ENCODE results near the gene USP17L24. TPM values are rescaled to one million over a fixed set of nuclear protein-coding genes. Genes with fewer than 3 reads are reported as not detected.
"Not testable (repeated sequence)": the region's sequence is repeated elsewhere in the genome, so short reads cannot be mapped to it uniquely, and the experiment has no call there.

The USP17L24 gene, protein sequence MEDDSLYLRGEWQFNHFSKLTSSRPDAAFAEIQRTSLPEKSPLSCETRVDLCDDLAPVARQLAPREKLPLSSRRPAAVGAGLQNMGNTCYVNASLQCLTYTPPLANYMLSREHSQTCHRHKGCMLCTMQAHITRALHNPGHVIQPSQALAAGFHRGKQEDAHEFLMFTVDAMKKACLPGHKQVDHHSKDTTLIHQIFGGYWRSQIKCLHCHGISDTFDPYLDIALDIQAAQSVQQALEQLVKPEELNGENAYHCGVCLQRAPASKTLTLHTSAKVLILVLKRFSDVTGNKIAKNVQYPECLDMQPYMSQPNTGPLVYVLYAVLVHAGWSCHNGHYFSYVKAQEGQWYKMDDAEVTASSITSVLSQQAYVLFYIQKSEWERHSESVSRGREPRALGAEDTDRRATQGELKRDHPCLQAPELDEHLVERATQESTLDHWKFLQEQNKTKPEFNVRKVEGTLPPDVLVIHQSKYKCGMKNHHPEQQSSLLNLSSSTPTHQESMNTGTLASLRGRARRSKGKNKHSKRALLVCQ
- not detected for total RNA-seq

DNA sequence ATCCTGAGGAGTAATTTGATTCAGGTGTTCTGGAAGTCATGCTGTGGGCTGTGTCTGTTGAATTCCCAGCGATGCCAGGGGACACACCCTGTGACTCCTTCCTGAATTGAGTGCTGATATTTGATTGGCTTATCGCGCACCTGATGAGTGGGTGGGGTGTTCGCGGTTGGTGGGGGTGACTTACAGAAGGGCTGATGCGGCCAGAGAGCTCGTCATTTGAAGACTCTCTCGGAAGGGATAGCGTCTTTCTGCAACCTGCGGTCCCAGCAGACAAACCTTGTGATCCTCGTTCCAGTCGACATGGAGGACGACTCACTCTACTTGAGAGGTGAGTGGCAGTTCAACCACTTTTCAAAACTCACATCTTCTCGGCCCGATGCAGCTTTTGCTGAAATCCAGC is at the start of gene USP17L24:
TSS of gene USP17L24 (plus strand) at position 301 of the 400 bp plus-strand sequence. CDS start at position 301, 0 bp downstream.
- H3K4me1 ChIP-seq; H3K36me3 ChIP-seq; intact Hi-C loops (cut with DNase I); H3K27me3 ChIP-seq; DNase-seq (ENCODE audit: extremely low spot score); H3K27ac ChIP-seq (replicated peaks in 1 of 4); H3K4me3 ChIP-seq; H3K9me3 ChIP-seq: not testable (repeated sequence)
- no CpG with 5 or more reads among the region's 15 CpGs for WGBS

DNA sequence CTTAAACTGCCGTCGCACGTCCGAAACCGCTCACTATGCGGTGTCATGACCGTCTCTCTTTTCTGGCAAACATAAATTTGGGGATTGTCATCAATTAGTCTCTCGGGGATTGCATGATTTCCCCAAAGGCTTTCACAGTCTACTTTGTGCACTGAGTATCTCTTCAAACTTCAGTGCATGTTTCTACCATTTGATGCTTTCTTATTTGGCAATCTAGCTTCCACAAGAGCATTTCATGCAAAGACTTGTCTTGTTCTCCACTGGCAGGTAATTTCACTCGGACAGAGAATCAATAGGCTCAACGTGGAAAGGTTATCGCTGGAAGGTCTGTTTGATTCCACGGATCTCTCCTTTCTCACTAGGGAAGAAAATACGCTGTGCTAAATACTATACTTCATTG is 774 bp upstream of the USP17L24 start:
- H3K36me3 ChIP-seq; H3K27me3 ChIP-seq; DNase-seq (ENCODE audit: extremely low spot score); H3K27ac ChIP-seq (replicated peaks in 1 of 4); H3K4me3 ChIP-seq; H3K4me1 ChIP-seq; intact Hi-C loops (cut with DNase I); H3K9me3 ChIP-seq: not testable (repeated sequence)
- 89% methylated on average over 5 of the region's 13 CpGs for WGBS

DNA sequence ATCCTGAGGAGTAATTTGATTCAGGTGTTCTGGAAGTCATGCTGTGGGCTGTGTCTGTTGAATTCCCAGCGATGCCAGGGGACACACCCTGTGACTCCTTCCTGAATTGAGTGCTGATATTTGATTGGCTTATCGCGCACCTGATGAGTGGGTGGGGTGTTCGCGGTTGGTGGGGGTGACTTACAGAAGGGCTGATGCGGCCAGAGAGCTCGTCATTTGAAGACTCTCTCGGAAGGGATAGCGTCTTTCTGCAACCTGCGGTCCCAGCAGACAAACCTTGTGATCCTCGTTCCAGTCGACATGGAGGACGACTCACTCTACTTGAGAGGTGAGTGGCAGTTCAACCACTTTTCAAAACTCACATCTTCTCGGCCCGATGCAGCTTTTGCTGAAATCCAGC is 4.6 kb downstream of the USP17L24 start, which contains the start of gene USP17L25:
TSS of gene USP17L25 (plus strand) at position 301 of the 400 bp plus-strand sequence. CDS start at position 301, 0 bp downstream.
- H3K4me3 ChIP-seq; intact Hi-C loops (cut with DNase I); H3K9me3 ChIP-seq; H3K27me3 ChIP-seq; H3K27ac ChIP-seq (replicated peaks in 1 of 4); DNase-seq (ENCODE audit: extremely low spot score); H3K36me3 ChIP-seq; H3K4me1 ChIP-seq: not testable (repeated sequence)
- WGBS, result no CpG with 5 or more reads among the region's 15 CpGs

GRCh38 chr4:9334358-9334757 is 9.4 kb downstream of the USP17L24 start, which contains the start of gene USP17L26:
Gene USP17L26 (plus strand): TSS chr4:9334658. CDS start chr4:9334658, 0 bp downstream.
- H3K27me3 ChIP-seq; H3K4me3 ChIP-seq; DNase-seq (ENCODE audit: extremely low spot score); H3K36me3 ChIP-seq; intact Hi-C loops (cut with DNase I); H3K4me1 ChIP-seq; H3K9me3 ChIP-seq; H3K27ac ChIP-seq (replicated peaks in 1 of 4): not testable (repeated sequence)
- WGBS, result no CpG with 5 or more reads among the region's 15 CpGs

GRCh38 chr4:9339103-9339502 is 14.1 kb downstream of the USP17L24 start, which contains the start of gene USP17L5:
Gene USP17L5 (plus strand): TSS chr4:9339403. CDS start chr4:9339403, 0 bp downstream.
- H3K27me3 ChIP-seq; H3K9me3 ChIP-seq; H3K36me3 ChIP-seq; H3K4me3 ChIP-seq; H3K4me1 ChIP-seq; DNase-seq (ENCODE audit: extremely low spot score); intact Hi-C loops (cut with DNase I); H3K27ac ChIP-seq (replicated peaks in 1 of 4): not testable (repeated sequence)
- WGBS, result no CpG with 5 or more reads among the region's 15 CpGs

- H3K27ac ChIP-seq (replicated peaks in 1 of 4); H3K4me1 ChIP-seq; H3K36me3 ChIP-seq; DNase-seq (ENCODE audit: extremely low spot score); H3K4me3 ChIP-seq; intact Hi-C loops (cut with DNase I); H3K27me3 ChIP-seq; H3K9me3 ChIP-seq: not testable (repeated sequence)
- WGBS, result no CpG with 5 or more reads among the region's 15 CpGs
Observed at GRCh38 chr4:9343848-9344247, 18.9 kb downstream of the USP17L24 start, which contains the start of gene USP17L27. Gene USP17L27 (plus strand): TSS chr4:9344148. CDS start chr4:9344148, 0 bp downstream.

GRCh38 chr4:9348593-9348992 is 23.6 kb downstream of the USP17L24 start, which contains the start of gene USP17L28:
Gene USP17L28 (plus strand): TSS chr4:9348893. CDS start chr4:9348893, 0 bp downstream.
- H3K4me1 ChIP-seq; DNase-seq (ENCODE audit: extremely low spot score); intact Hi-C loops (cut with DNase I); H3K36me3 ChIP-seq; H3K27me3 ChIP-seq; H3K9me3 ChIP-seq; H3K27ac ChIP-seq (replicated peaks in 1 of 4); H3K4me3 ChIP-seq: not testable (repeated sequence)
- no CpG with 5 or more reads among the region's 15 CpGs for WGBS

DNA sequence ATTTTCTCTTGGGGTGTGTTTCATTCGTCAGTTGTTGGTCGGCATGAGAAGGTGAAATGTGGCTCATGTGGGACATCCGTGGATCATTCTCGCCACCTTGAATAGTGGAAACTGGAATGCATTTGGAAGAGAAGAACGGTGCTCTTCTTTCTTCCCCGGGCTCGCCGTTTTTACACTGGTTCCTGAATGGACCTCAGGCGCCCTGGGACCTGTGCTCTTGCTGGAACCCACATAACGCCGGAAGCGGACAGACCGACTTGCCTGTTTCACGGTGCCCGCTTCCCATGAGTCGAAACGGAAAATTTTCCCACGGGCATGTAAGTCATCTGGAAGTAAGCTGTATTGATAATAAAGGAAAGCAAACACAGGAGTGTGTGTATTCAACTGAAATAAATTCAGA is 25.9 kb downstream of the USP17L24 start:
- DNase-seq (ENCODE audit: extremely low spot score); H3K36me3 ChIP-seq; H3K4me1 ChIP-seq; intact Hi-C loops (cut with DNase I); H3K27me3 ChIP-seq; H3K27ac ChIP-seq (replicated peaks in 1 of 4); H3K9me3 ChIP-seq; H3K4me3 ChIP-seq: not testable (repeated sequence)
- WGBS, result no CpG with 5 or more reads among the region's 18 CpGs

- H3K4me1 ChIP-seq; DNase-seq (ENCODE audit: extremely low spot score); H3K4me3 ChIP-seq; intact Hi-C loops (cut with DNase I); H3K9me3 ChIP-seq; H3K27ac ChIP-seq (replicated peaks in 1 of 4); H3K36me3 ChIP-seq; H3K27me3 ChIP-seq: not testable (repeated sequence)
- no CpG with 5 or more reads among the region's 15 CpGs for WGBS
Observed at GRCh38 chr4:9353338-9353737, 28.4 kb downstream of the USP17L24 start, which contains the start of gene USP17L29. Gene USP17L29 (plus strand): TSS chr4:9353638. CDS start chr4:9353638, 0 bp downstream.

GRCh38 chr4:9362829-9363228 is 37.9 kb downstream of the USP17L24 start, which contains the start of gene USP17L30:
Gene USP17L30 (plus strand): TSS chr4:9363129. CDS start chr4:9363129, 0 bp downstream.
- H3K27ac ChIP-seq (replicated peaks in 1 of 4); H3K9me3 ChIP-seq; H3K27me3 ChIP-seq; H3K36me3 ChIP-seq; H3K4me3 ChIP-seq; DNase-seq (ENCODE audit: extremely low spot score); H3K4me1 ChIP-seq; intact Hi-C loops (cut with DNase I): not testable (repeated sequence)
- WGBS, result no CpG with 5 or more reads among the region's 15 CpGs

All from esophagus muscularis mucosa (tissue), 4 donors.